NB4 (cell line): Measurements from ENCODE around the gene UBN1.

Source experiments
- DNase-seq: peaks from one replicate; pipeline ENCODE4 v3.0.0; 2010; ENCODE audit warnings: low read depth
- H3K4me3 ChIP-seq: one replicate; pipeline ENCODE4 v1.5.1; 2011; ENCODE audit warnings: mild to moderate bottlenecking, low read depth, low read length, moderate library complexity
- CTCF ChIP-seq: IDR thresholded peaks from one replicate; pipeline ENCODE4 v1.5.1; 2012; ENCODE audit warnings: low read depth, low read length
- MAX ChIP-seq: IDR thresholded peaks from 2 replicates; pipeline ENCODE4 v1.6.1; 2011; ENCODE audit warnings: low read depth, low read length
- MYC ChIP-seq: IDR thresholded peaks from 2 replicates; pipeline ENCODE4 v1.6.1; 2011; ENCODE audit warnings: low read depth, low read length
- POLR2A ChIP-seq: IDR thresholded peaks from 2 replicates; pipeline ENCODE4 v1.6.1; 2011; ENCODE audit warnings: mild to moderate bottlenecking; ENCODE audit not compliant: insufficient read length; ENCODE audit errors: extremely low read depth

UBN1 gene

DNA sequence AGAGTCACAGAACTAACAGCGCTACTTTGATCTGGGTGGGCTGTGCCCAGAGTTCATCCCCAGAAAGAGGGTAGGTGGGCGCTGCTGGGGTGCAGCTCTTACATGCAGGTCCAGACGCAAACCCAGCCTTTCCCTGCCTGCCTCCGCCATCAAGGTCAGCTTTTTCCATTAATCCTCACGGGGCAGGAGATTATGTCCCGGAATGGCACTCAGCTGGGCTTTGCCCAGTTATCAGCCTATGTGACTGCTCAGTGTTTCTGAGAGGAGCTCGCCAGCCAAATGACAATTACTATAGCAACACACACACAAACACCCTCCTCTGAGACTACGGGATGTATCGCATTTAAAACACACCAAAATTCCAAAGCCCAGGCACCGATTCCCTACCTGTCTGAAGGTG, 20.3 kb upstream of the UBN1 start:
- no peak for TF ChIP-seq MYC
- no peak for TF ChIP-seq POLR2A
- TF ChIP-seq CTCF, result no peak
- no peak for TF ChIP-seq MAX
- DNase-seq, result no peak
- no peak overlapping the region for H3K4me3 ChIP-seq

GRCh38 chr16:4828567-4829321, 18.5 kb upstream of the UBN1 start:
- no peak for TF ChIP-seq CTCF
- no peak for TF ChIP-seq POLR2A
- no peak for TF ChIP-seq MYC
- no peak for TF ChIP-seq MAX

DNA sequence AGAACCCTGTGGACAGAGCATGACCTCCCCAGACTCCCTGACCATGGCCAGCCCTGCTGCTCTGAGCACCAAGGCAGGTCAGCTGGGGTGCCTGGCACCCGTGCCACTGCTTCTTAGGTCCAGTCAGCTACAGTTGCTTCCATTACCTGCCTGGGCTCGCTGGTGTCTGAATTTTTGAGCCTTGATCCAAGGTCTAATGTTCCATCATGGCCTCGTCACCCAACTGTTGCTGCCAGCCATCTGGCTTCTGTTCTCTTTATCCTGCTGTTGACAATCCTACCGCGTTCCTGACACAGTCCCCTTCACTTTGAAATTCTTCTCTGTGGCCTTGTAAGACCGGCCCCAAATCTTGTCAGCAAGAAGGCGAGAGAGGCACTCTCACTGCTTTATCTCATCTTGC, 16.9 kb upstream of the UBN1 start:
- no peak for TF ChIP-seq CTCF
- TF ChIP-seq MAX, result no peak
- TF ChIP-seq MYC, result no peak
- TF ChIP-seq POLR2A, result no peak
- H3K4me3 ChIP-seq, result no peak overlapping the region
- no peak for DNase-seq

More at GRCh38 chr16:4828567-4829321, 18.5 kb upstream of the UBN1 start:
- DNase-seq, result no peak
- no peak overlapping the region for H3K4me3 ChIP-seq

DNA sequence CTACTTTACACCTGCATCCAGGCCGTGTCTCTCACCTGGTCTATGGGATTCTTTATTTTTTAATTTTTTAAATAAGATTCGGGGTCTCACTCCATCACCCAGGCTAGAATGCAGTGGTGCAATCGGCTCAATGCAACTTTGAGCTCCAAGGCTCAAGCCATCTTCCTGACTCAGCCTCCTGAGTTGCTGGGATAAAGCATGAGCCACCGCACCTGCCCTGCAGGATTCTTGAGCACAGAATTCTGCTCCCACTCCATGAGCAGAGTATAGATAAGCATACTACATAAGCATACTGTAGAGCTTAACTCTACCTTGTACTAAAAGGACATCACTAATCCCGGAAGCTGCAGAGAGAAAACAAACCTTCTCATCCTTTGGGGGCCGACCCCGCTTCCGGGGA, 15.7 kb upstream of the UBN1 start:
- no peak overlapping the region for H3K4me3 ChIP-seq
- no peak for DNase-seq
- no peak for TF ChIP-seq CTCF
- no peak for TF ChIP-seq MAX
- no peak for TF ChIP-seq MYC
- TF ChIP-seq POLR2A, result no peak

GRCh38 chr16:4832698-4833343, 14.5 kb upstream of the UBN1 start:
- H3K4me3 ChIP-seq, result no peak overlapping the region
- no peak for DNase-seq
- TF ChIP-seq MAX, result no peak
- no peak for TF ChIP-seq MYC
- TF ChIP-seq POLR2A, result no peak
- TF ChIP-seq CTCF, result no peak
